Raji (cell line): ENCODE data around the gene OR10H3.

Source experiments
- POLR2A ChIP-seq: IDR thresholded peaks from 2 replicates; pipeline ENCODE4 v1.6.1; 2011; ENCODE audit warnings: low read depth, low read length, control low read depth; ENCODE audit not compliant: insufficient read depth

The OR10H3 gene

GRCh38 chr19:15737722-15738121, at the start of gene OR10H3:
OR10H3 (plus strand) TSS chr19:15737985; CDS start chr19:15741393, 3,408 bp downstream.
- TF ChIP-seq POLR2A = no peak

GRCh38 chr19:15696654-15697194, 41.1 kb upstream of the OR10H3 start:
- TF ChIP-seq POLR2A = no peak

- no peak for TF ChIP-seq POLR2A
Measured at GRCh38 chr19:15701757-15702533, 35.8 kb upstream of the OR10H3 start.

GRCh38 chr19:15702534-15702930, 35.3 kb upstream of the OR10H3 start:
- no peak for TF ChIP-seq POLR2A

- no peak for TF ChIP-seq POLR2A
Measured at GRCh38 chr19:15714638-15715037, 23.1 kb upstream of the OR10H3 start.

GRCh38 chr19:15715642-15716041, 22.1 kb upstream of the OR10H3 start:
- no peak for TF ChIP-seq POLR2A

GRCh38 chr19:15717809-15718208, 20.0 kb upstream of the OR10H3 start:
- no peak for TF ChIP-seq POLR2A

- no peak for TF ChIP-seq POLR2A
Measured at GRCh38 chr19:15721268-15721667, 16.5 kb upstream of the OR10H3 start.

GRCh38 chr19:15722956-15723355, 14.8 kb upstream of the OR10H3 start:
- no peak for TF ChIP-seq POLR2A

GRCh38 chr19:15727724-15728123, 10.1 kb upstream of the OR10H3 start, which contains the start of gene OR10H2:
OR10H2 (plus strand) TSS chr19:15728024; CDS start chr19:15728044, 20 bp downstream.
- TF ChIP-seq POLR2A = no peak

GRCh38 chr19:15730538-15730937, 7.2 kb upstream of the OR10H3 start:
- no peak for TF ChIP-seq POLR2A

GRCh38 chr19:15732388-15732787, 5.4 kb upstream of the OR10H3 start:
- TF ChIP-seq POLR2A = no peak

- no peak for TF ChIP-seq POLR2A
Measured at GRCh38 chr19:15733895-15734294, 3.9 kb upstream of the OR10H3 start.

- no peak for TF ChIP-seq POLR2A
Measured at GRCh38 chr19:15740785-15741184, 3.0 kb downstream of the OR10H3 start.

GRCh38 chr19:15748239-15748638, 10.5 kb downstream of the OR10H3 start:
- TF ChIP-seq POLR2A = no peak

- no peak for TF ChIP-seq POLR2A
Measured at GRCh38 chr19:15758379-15758778, 20.6 kb downstream of the OR10H3 start.

- no peak for TF ChIP-seq POLR2A
Measured at GRCh38 chr19:15759962-15760565, 22.3 kb downstream of the OR10H3 start.

GRCh38 chr19:15769586-15769985, 31.8 kb downstream of the OR10H3 start:
- no peak for TF ChIP-seq POLR2A
